HepG2 (cell line): Measurements from ENCODE around the gene HAUS7. TPM values are rescaled to one million over a fixed set of nuclear protein-coding genes. Genes with fewer than 3 reads are reported as not detected.

ENCODE experiments used
- DDIT3 ChIP-seq: sonication (generic); formaldehyde crosslinking; IDR thresholded peaks from 2 replicates; pipeline ENCODE4 v1.4.0; 2020; ENCODE audit warnings: mild to moderate bottlenecking, missing genetic modification reagents
- HIC2 ChIP-seq: sonication (generic); formaldehyde crosslinking; IDR thresholded peaks from 2 replicates; pipeline ENCODE4 v1.9.0; 2022; ENCODE audit warnings: low read depth, missing genetic modification reagents
- HNF1A ChIP-seq, 2 experiments: sonication (generic) in 1 of 2; formaldehyde crosslinking in 1 of 2; IDR thresholded peaks; 2 replicates each; pipeline versions ENCODE4 v1.4.0 to v1.6.1; 2016 to 2020; ENCODE audit warnings: borderline replicate concordance in 1 of 2, low read depth in 1 of 2, mild to moderate bottlenecking in 1 of 2, missing genetic modification reagents in 1 of 2
- KDM3A ChIP-seq: IDR thresholded peaks from 2 replicates; pipeline ENCODE4 v1.6.1; 2018; ENCODE audit warnings: low read depth, missing compliant biosample characterization
- LCORL ChIP-seq, 2 experiments: fragments of 450-650 bp in 1 of 2; sonication (generic) in 1 of 2; formaldehyde crosslinking in 1 of 2; IDR thresholded peaks; 2 replicates each; pipeline versions ENCODE4 v1.5.0 to v1.6.1; 2017 to 2020; ENCODE audit warnings: antibody characterized with exemption in 1 of 2, missing genetic modification reagents in 1 of 2
- NR2F1 ChIP-seq, 2 experiments: fragments of 450-650 bp in 1 of 2; formaldehyde crosslinking in 1 of 2; IDR thresholded peaks; 2 replicates each; pipeline versions ENCODE4 v1.5.0 to v1.6.1; 2016 to 2020; ENCODE audit warnings: mild to moderate bottlenecking in 1 of 2, missing compliant biosample characterization in 1 of 2, missing genetic modification reagents in 1 of 2, moderate library complexity in 1 of 2
- RELA ChIP-seq: sonication (generic); formaldehyde crosslinking; IDR thresholded peaks from 2 replicates; pipeline ENCODE4 v1.4.0; 2020; ENCODE audit warnings: missing genetic modification reagents
- RXRA ChIP-seq: sonication (generic); formaldehyde crosslinking; IDR thresholded peaks from 2 replicates; pipeline ENCODE4 v1.5.1; 2020; ENCODE audit warnings: missing genetic modification reagents
- SIX4 ChIP-seq: sonication (generic); formaldehyde crosslinking; IDR thresholded peaks from 2 replicates; pipeline ENCODE4 v1.4.0; 2020; ENCODE audit warnings: missing genetic modification reagents
- ZFYVE20 ChIP-seq: sonication (generic); formaldehyde crosslinking; IDR thresholded peaks from 2 replicates; pipeline ENCODE4 v1.8.0; 2023; ENCODE audit warnings: low read depth, mild to moderate bottlenecking, moderate library complexity, missing genetic modification reagents, borderline replicate concordance
- ZNF256 ChIP-seq: sonication (generic); formaldehyde crosslinking; conservative IDR thresholded peaks from 2 replicates; pipeline ENCODE4 v1.4.0; 2020; ENCODE audit warnings: missing genetic modification reagents
- ZNF569 ChIP-seq: sonication (generic); formaldehyde crosslinking; IDR thresholded peaks from 2 replicates; pipeline ENCODE4 v1.5.0; 2020; ENCODE audit warnings: mild to moderate bottlenecking, missing genetic modification reagents, moderate library complexity, borderline replicate concordance
- ZNF687 ChIP-seq: sonication (generic); formaldehyde crosslinking; IDR thresholded peaks from 2 replicates; pipeline ENCODE4 v1.5.1; 2020; ENCODE audit warnings: mild to moderate bottlenecking, missing genetic modification reagents, moderate library complexity
- ZSCAN25 ChIP-seq: sonication (generic); formaldehyde crosslinking; IDR thresholded peaks from 2 replicates; pipeline ENCODE4 v1.8.0; 2022; ENCODE audit warnings: mild to moderate bottlenecking, missing genetic modification reagents
- ZSCAN30 ChIP-seq: sonication (generic); formaldehyde crosslinking; IDR thresholded peaks from 2 replicates; pipeline ENCODE4 v1.5.0; 2020; ENCODE audit warnings: mild to moderate bottlenecking, missing genetic modification reagents
- polyA plus RNA-seq, 8 experiments: library from polyadenylated mRNA; depleted of rRNA in 3 of 8; stranded (reverse) in 7 of 8; unstranded in 1 of 8; fragments of >200 nt; fragmentation: Illumina TruSeq in 4 of 8; extraction: Trizol in 4 of 8; gene quantifications; 2 replicates each; pipeline versions ENCODE4 v1.2.1 to v1.2.3, GENCODE V29; 2011 to 2016; ENCODE audit warnings: low read depth in 4 of 8, missing spikeins in 1 of 8, mixed read lengths in 1 of 8; ENCODE audit not compliant: insufficient read depth in 1 of 8
- total RNA-seq, 5 experiments: library from RNA; depleted of rRNA; stranded (reverse); fragments of >200 nt; fragmentation: Illumina TruSeq; extraction: Trizol; gene quantifications; 2 replicates each; pipeline ENCODE4 v1.2.3, GENCODE V29; 2016; ENCODE audit warnings: low read depth in 1 of 5

HAUS7 gene
- total and polyA plus RNA-seq, 2 of the 13 experiments (the other 11 are each of a cell fraction or from before 2014, with no cell fraction given) = 10.9 to 42.4 TPM

- no peak for TF ChIP-seq ZNF569 (CRISPR knock-in tag)
- no peak for TF ChIP-seq DDIT3
- TF ChIP-seq HNF1A (IDR thresholded peaks at IDR 0.05; ENCODE audit: low read depth) = no peak
- TF ChIP-seq HNF1A (CRISPR knock-in tag; IDR thresholded peaks at IDR 0.05; ENCODE audit: borderline replicate concordance) = no peak
- TF ChIP-seq RELA (CRISPR knock-in tag) = no peak
- TF ChIP-seq LCORL (IDR thresholded peaks at IDR 0.05) = no peak
- no peak for TF ChIP-seq LCORL (CRISPR knock-in tag; IDR thresholded peaks at IDR 0.05)
- TF ChIP-seq ZNF256 = no peak
- TF ChIP-seq SIX4 (CRISPR knock-in tag) = no peak
- TF ChIP-seq HIC2 (CRISPR knock-in tag) = no peak
- TF ChIP-seq KDM3A (CRISPR knock-in tag) = no peak
- no peak for TF ChIP-seq RXRA (CRISPR knock-in tag)
- TF ChIP-seq ZNF687 (CRISPR knock-in tag) = peak; percentile 21; the same call in 1 of the 2 replicates
- TF ChIP-seq NR2F1 (CRISPR knock-in tag; IDR thresholded peaks at IDR 0.05) = no peak
- no peak for TF ChIP-seq ZSCAN30 (CRISPR knock-in tag)
- no peak for TF ChIP-seq ZFYVE20 (CRISPR knock-in tag)
- peak; percentile 79; the same call in 1 of the 2 replicates for TF ChIP-seq ZSCAN25
Measured at GRCh38 chrX:153494541-153495361, 24.4 kb upstream of the HAUS7 start, which contains the start of gene BGN (continued).
